Endodermal cell (in vitro differentiated cells): ENCODE measurements around the gene EVX2. TPM values are rescaled to one million over a fixed set of nuclear protein-coding genes. Genes with fewer than 3 reads are reported as not detected.

Experiments
- DNase-seq: peaks from one replicate; pipeline ENCODE4 v3.0.0-alpha.2; 2017
- H3K27ac ChIP-seq: 2 replicates; pipeline ENCODE4 v1.5.1; 2013; ENCODE audit warnings: mild to moderate bottlenecking, low read depth, low read length, moderate library complexity
- H3K27me3 ChIP-seq: 2 replicates; pipeline ENCODE4 v1.6.1; 2013; ENCODE audit warnings: mild to moderate bottlenecking, low read length, moderate library complexity; ENCODE audit not compliant: insufficient read depth, control insufficient read depth, poor library complexity, severe bottlenecking
- H3K36me3 ChIP-seq: 2 replicates; pipeline ENCODE4 v1.7.0; 2013; ENCODE audit warnings: mild to moderate bottlenecking, low read length, moderate library complexity; ENCODE audit not compliant: control insufficient read depth, insufficient read depth
- H3K4me1 ChIP-seq: one replicate; pipeline ENCODE4 v1.7.0; 2013; ENCODE audit warnings: low read length; ENCODE audit not compliant: control insufficient read depth, insufficient read depth
- H3K4me3 ChIP-seq: 2 replicates; pipeline ENCODE4 v1.5.1; 2013; ENCODE audit warnings: mild to moderate bottlenecking, low read length, moderate library complexity
- H3K9ac ChIP-seq: 2 replicates; pipeline ENCODE4 v1.6.1; 2013; ENCODE audit warnings: mild to moderate bottlenecking, low read length, moderate library complexity; ENCODE audit not compliant: poor library complexity, severe bottlenecking; ENCODE audit errors: extremely low read depth
- H3K9me3 ChIP-seq: 2 replicates; pipeline ENCODE4 v1.6.1; 2013; ENCODE audit warnings: mild to moderate bottlenecking, low read length, moderate library complexity; ENCODE audit not compliant: control insufficient read depth
- H3K27ac Mint-ChIP-seq: 2 replicates; pipeline ENCODE4 v1.8.0; 2020; ENCODE audit warnings: mixed read lengths
- H3K27me3 Mint-ChIP-seq: 2 replicates; pipeline ENCODE4 v1.8.0; 2021; ENCODE audit warnings: mild to moderate bottlenecking, mixed read lengths; ENCODE audit not compliant: insufficient read depth
- H3K36me3 Mint-ChIP-seq: 2 replicates; pipeline ENCODE4 v1.8.0; 2020; ENCODE audit warnings: low read depth, mixed read lengths
- H3K4me1 Mint-ChIP-seq: 2 replicates; pipeline ENCODE4 v1.8.0; 2020; ENCODE audit warnings: mixed read lengths
- H3K4me3 Mint-ChIP-seq: 2 replicates; pipeline ENCODE4 v1.8.0; 2020; ENCODE audit warnings: mild to moderate bottlenecking, moderate library complexity, mixed read lengths
- H3K9me3 Mint-ChIP-seq: 2 replicates; pipeline ENCODE4 v1.8.0; 2020; ENCODE audit warnings: mild to moderate bottlenecking, mixed read lengths
- CTCF ChIP-seq: fragments of 200-600 bp; sonication (generic); conservative IDR thresholded peaks from 2 replicates; pipeline ENCODE4 v1.5.0; 2021; ENCODE audit warnings: antibody characterized with exemption, mild to moderate bottlenecking
- WGBS, 2 experiments: methylation state at CpG; one replicate each; pipeline versions ENCODE4 v1.1.5 to v1.1.7; 2013; ENCODE audit warnings: missing lambda C conversion rate in 2 of 2, mixed read lengths in 1 of 2; ENCODE audit not compliant: insufficient coverage in 1 of 2, insufficient read length in 1 of 2; 5-methylcytosine and 5-hydroxymethylcytosine counted together
- total RNA-seq, 2 donors: library from RNA; stranded (reverse); fragmentation: NEBNext Ultra II Directional in 1 of 2; extraction: Animal tissue kit (Norgen Biotek cat#: 25700) in 1 of 2; gene quantifications; 2 replicates in 1 of 2; 3 replicates in 1 of 2; pipeline ENCODE4 v1.2.1, GENCODE V29; 2021

EVX2 gene
- total RNA-seq, 2 donors from 2014 or later: not detected

GRCh38 chr2:176076796-176077195 is 7.0 kb downstream of the EVX2 start:
- Histone ChIP-seq H3K36me3 (no peaks in the 10 kb centered on the region), H3K27me3 (peaks cover 96% of the 10 kb centered on the region), H3K27ac (no peak overlapping the region), H3K4me1 (no peaks in the 10 kb centered on the region), H3K9ac (no peak overlapping the region), H3K4me3 (no peak overlapping the region), H3K9me3 (no peaks in the 10 kb centered on the region)
- Mint-ChIP-seq H3K9me3 (peaks cover 7% of the 10 kb centered on the region), H3K27ac (no peak overlapping the region), H3K4me3 (no peak overlapping the region), H3K36me3 (no peaks in the 10 kb centered on the region), H3K27me3 (peaks cover 94% of the 10 kb centered on the region), H3K4me1 (peaks cover 22% of the 10 kb centered on the region)
- DNase-seq: no peak
- 86% methylated on average over 2 of the region's 2 CpGs; no CpG with 5 or more reads in 1 of the 2 experiments for WGBS, 2 experiments
- TF ChIP-seq CTCF: no peak

GRCh38 chr2:176076063-176076462 is 7.7 kb downstream of the EVX2 start:
- Mint-ChIP-seq H3K36me3 (no peaks in the 10 kb centered on the region), H3K4me1 (peaks cover 21% of the 10 kb centered on the region), H3K27me3 (peaks cover 94% of the 10 kb centered on the region), H3K9me3 (peaks cover 4% of the 10 kb centered on the region), H3K4me3 (no peak overlapping the region), H3K27ac (no peak overlapping the region)
- Histone ChIP-seq H3K36me3 (no peaks in the 10 kb centered on the region), H3K4me1 (no peaks in the 10 kb centered on the region), H3K27ac (no peak overlapping the region), H3K4me3 (no peak overlapping the region), H3K9ac (no peak overlapping the region), H3K9me3 (no peaks in the 10 kb centered on the region), H3K27me3 (peaks cover 96% of the 10 kb centered on the region)
- TF ChIP-seq CTCF: no peak
- 51 to 64% methylated on average over 6 of the region's 7 CpGs for WGBS, 2 experiments
- no peak for DNase-seq

GRCh38 chr2:176075481-176075880 is 8.3 kb downstream of the EVX2 start:
- H3K4me3 Mint-ChIP-seq: peak overlapping the region; percentile 5
- H3K27me3 ChIP-seq: peaks cover 95% of the 10 kb centered on the region
- no peak overlapping the region for H3K9ac ChIP-seq
- H3K36me3 ChIP-seq: no peaks in the 10 kb centered on the region
- H3K4me1 Mint-ChIP-seq: peaks cover 19% of the 10 kb centered on the region
- no peak overlapping the region for H3K27ac Mint-ChIP-seq
- no peak for TF ChIP-seq CTCF
- no peaks in the 10 kb centered on the region for H3K9me3 ChIP-seq
- H3K27me3 Mint-ChIP-seq: peaks cover 94% of the 10 kb centered on the region
- peak; percentile 82 for DNase-seq
- no peak overlapping the region for H3K27ac ChIP-seq
- WGBS, 2 experiments: 28 to 30% methylated on average over 9 to 15 of the region's 15 CpGs
- H3K9me3 Mint-ChIP-seq: peaks cover 2% of the 10 kb centered on the region
- H3K4me3 ChIP-seq: peak overlapping the region; percentile 69
- H3K36me3 Mint-ChIP-seq: no peaks in the 10 kb centered on the region
- no peaks in the 10 kb centered on the region for H3K4me1 ChIP-seq
